ENCODE results near the gene ADNP.
"Not testable (repeated sequence)": the region's sequence is repeated elsewhere in the genome, so short reads cannot be mapped to it uniquely, and the experiment has no call there.

ADNP gene

GRCh38 chr20:50931306-50932015 lies at the start of gene ADNP:
Gene ADNP (minus strand): TSS chr20:50931437. CDS start chr20:50903996, 27,441 bp downstream.
- no peaks in the 10 kb centered on the region for H3K27me3 Mint-ChIP-seq
- H3K4me3 Mint-ChIP-seq, result peak within 1 kb of the TSS; percentile 97
- no peaks in the 10 kb centered on the region for H3K9me3 Mint-ChIP-seq
- peaks cover 37% of the 10 kb centered on the region for H3K4me1 Mint-ChIP-seq
- peak within 1 kb of the TSS; percentile 98 for H3K27ac Mint-ChIP-seq
- ATAC-seq, result peak; percentile 82
- peaks cover 32% of the 10 kb centered on the region for H3K36me3 Mint-ChIP-seq

GRCh38 chr20:50980071-50980681 lies 48.9 kb upstream of the ADNP start:
- ATAC-seq, result peak; percentile 35
- Mint-ChIP-seq H3K4me3 (no peak overlapping the region), H3K27ac (no peak overlapping the region)

GRCh38 chr20:50978533-50978932 lies 47.3 kb upstream of the ADNP start:
- peaks cover 10% of the 10 kb centered on the region for H3K4me1 Mint-ChIP-seq
- not testable (repeated sequence) for H3K4me3 Mint-ChIP-seq, H3K27ac Mint-ChIP-seq, H3K9me3 Mint-ChIP-seq, H3K36me3 Mint-ChIP-seq, ATAC-seq
- peaks cover 67% of the 10 kb centered on the region for H3K27me3 Mint-ChIP-seq

More at GRCh38 chr20:50980071-50980681, 48.9 kb upstream of the ADNP start:
- Mint-ChIP-seq H3K27me3 (peaks cover 63% of the 10 kb centered on the region), H3K36me3 (no peaks in the 10 kb centered on the region), H3K9me3 (no peaks in the 10 kb centered on the region), H3K4me1 (peaks cover 10% of the 10 kb centered on the region)

GRCh38 chr20:50977066-50978021 lies 46.1 kb upstream of the ADNP start:
- peaks cover 55% of the 10 kb centered on the region for H3K27me3 Mint-ChIP-seq
- H3K27ac Mint-ChIP-seq, result no peak overlapping the region

GRCh38 chr20:50975701-50976330 lies 44.6 kb upstream of the ADNP start:
- Mint-ChIP-seq H3K36me3 (no peaks in the 10 kb centered on the region), H3K27ac (no peak overlapping the region), H3K9me3 (no peaks in the 10 kb centered on the region), H3K27me3 (peaks cover 53% of the 10 kb centered on the region), H3K4me1 (peaks cover 4% of the 10 kb centered on the region), H3K4me3 (no peak overlapping the region)
- no peak for ATAC-seq

More at GRCh38 chr20:50977066-50978021, 46.1 kb upstream of the ADNP start:
- H3K4me3 Mint-ChIP-seq, result no peak overlapping the region
- peaks cover 10% of the 10 kb centered on the region for H3K4me1 Mint-ChIP-seq
- H3K36me3 Mint-ChIP-seq, result no peaks in the 10 kb centered on the region
- ATAC-seq, result no peak
- H3K9me3 Mint-ChIP-seq, result no peaks in the 10 kb centered on the region

GRCh38 chr20:50969912-50970311 lies 38.7 kb upstream of the ADNP start:
- Mint-ChIP-seq H3K9me3 (no peaks in the 10 kb centered on the region), H3K27me3 (peaks cover 3% of the 10 kb centered on the region), H3K36me3 (no peaks in the 10 kb centered on the region), H3K4me1 (no peaks in the 10 kb centered on the region), H3K27ac (no peak overlapping the region), H3K4me3 (no peak overlapping the region)
- no peak for ATAC-seq

- no peak overlapping the region for H3K4me3 Mint-ChIP-seq
- no peaks in the 10 kb centered on the region for H3K9me3 Mint-ChIP-seq
- ATAC-seq, result no peak
- no peaks in the 10 kb centered on the region for H3K4me1 Mint-ChIP-seq
- H3K27me3 Mint-ChIP-seq, result no peaks in the 10 kb centered on the region
- H3K36me3 Mint-ChIP-seq, result no peaks in the 10 kb centered on the region
- H3K27ac Mint-ChIP-seq, result no peak overlapping the region
Measured at GRCh38 chr20:50969435-50969834, 38.2 kb upstream of the ADNP start.

- no peak overlapping the region for H3K27ac Mint-ChIP-seq
- H3K4me1 Mint-ChIP-seq, result no peaks in the 10 kb centered on the region
- no peak for ATAC-seq
- no peak overlapping the region for H3K4me3 Mint-ChIP-seq
- H3K36me3 Mint-ChIP-seq, result peaks cover 2% of the 10 kb centered on the region
- H3K9me3 Mint-ChIP-seq, result no peaks in the 10 kb centered on the region
- no peaks in the 10 kb centered on the region for H3K27me3 Mint-ChIP-seq
Measured at GRCh38 chr20:50968289-50968688, 37.1 kb upstream of the ADNP start.

GRCh38 chr20:50967586-50967985 lies 36.3 kb upstream of the ADNP start:
- Mint-ChIP-seq H3K27ac (no peak overlapping the region), H3K4me1 (peaks cover 1% of the 10 kb centered on the region), H3K36me3 (peaks cover 9% of the 10 kb centered on the region), H3K27me3 (no peaks in the 10 kb centered on the region), H3K9me3 (no peaks in the 10 kb centered on the region), H3K4me3 (no peak overlapping the region)
- ATAC-seq, result no peak

- H3K4me1 Mint-ChIP-seq, result peaks cover 45% of the 10 kb centered on the region
- ATAC-seq, result no peak
- H3K4me3 Mint-ChIP-seq, result peak overlapping the region; percentile 95
- no peaks in the 10 kb centered on the region for H3K9me3 Mint-ChIP-seq
- H3K27ac Mint-ChIP-seq, result peak overlapping the region; percentile 99
- peaks cover 25% of the 10 kb centered on the region for H3K36me3 Mint-ChIP-seq
- H3K27me3 Mint-ChIP-seq, result no peaks in the 10 kb centered on the region
Measured at GRCh38 chr20:50959543-50960126, 28.4 kb upstream of the ADNP start.

GRCh38 chr20:50958615-50959542 lies 27.6 kb upstream of the ADNP start, which contains the start of gene MOCS3:
Gene MOCS3 (plus strand): TSS chr20:50958818. CDS start chr20:50958843, 25 bp downstream.
- H3K4me1 Mint-ChIP-seq, result peaks cover 45% of the 10 kb centered on the region
- H3K9me3 Mint-ChIP-seq, result no peaks in the 10 kb centered on the region
- no peaks in the 10 kb centered on the region for H3K27me3 Mint-ChIP-seq
- peak; percentile 88 for ATAC-seq
- peak within 1 kb of the TSS; percentile 99 for H3K27ac Mint-ChIP-seq
- peaks cover 26% of the 10 kb centered on the region for H3K36me3 Mint-ChIP-seq
- peak within 1 kb of the TSS; percentile 95 for H3K4me3 Mint-ChIP-seq

GRCh38 chr20:50957798-50958614 lies 26.8 kb upstream of the ADNP start, which contains the start of gene DPM1:
Gene DPM1 (minus strand): TSS chr20:50958532. CDS start chr20:50958523, 9 bp downstream.
- Mint-ChIP-seq H3K27me3 (no peaks in the 10 kb centered on the region), H3K4me1 (peaks cover 45% of the 10 kb centered on the region), H3K27ac (peak within 1 kb of the TSS; percentile 99), H3K4me3 (peak within 1 kb of the TSS; percentile 95), H3K36me3 (peaks cover 22% of the 10 kb centered on the region), H3K9me3 (no peaks in the 10 kb centered on the region)
- ATAC-seq, result peak; percentile 95

- Mint-ChIP-seq H3K27ac (peak overlapping the region; percentile 99), H3K9me3 (no peaks in the 10 kb centered on the region), H3K27me3 (no peaks in the 10 kb centered on the region), H3K36me3 (peaks cover 14% of the 10 kb centered on the region), H3K4me3 (peak overlapping the region; percentile 95), H3K4me1 (peaks cover 41% of the 10 kb centered on the region)
- ATAC-seq, result no peak
Measured at GRCh38 chr20:50957276-50957675, 26.0 kb upstream of the ADNP start.

Data from stimulated activated memory B cell treated with anti-CD40 and anti-IgM and Interleukin-4, amounts not matched to agents 10 μg/mL and 1 μg/mL and 100 μg/mL, for 72 hours (primary cell).